IPS DF 4.7 (cell line): ENCODE measurements around the gene MRPS18B.
A peak's percentile ranks its signal among the peaks of the same experiment; 100 is the strongest.

Source experiments
- DNase-seq: peaks from one replicate; pipeline ENCODE4 v3.0.0-alpha.2; 2013; ENCODE audit warnings: low spot score; ENCODE audit errors: extremely low read depth

The MRPS18B gene

DNA sequence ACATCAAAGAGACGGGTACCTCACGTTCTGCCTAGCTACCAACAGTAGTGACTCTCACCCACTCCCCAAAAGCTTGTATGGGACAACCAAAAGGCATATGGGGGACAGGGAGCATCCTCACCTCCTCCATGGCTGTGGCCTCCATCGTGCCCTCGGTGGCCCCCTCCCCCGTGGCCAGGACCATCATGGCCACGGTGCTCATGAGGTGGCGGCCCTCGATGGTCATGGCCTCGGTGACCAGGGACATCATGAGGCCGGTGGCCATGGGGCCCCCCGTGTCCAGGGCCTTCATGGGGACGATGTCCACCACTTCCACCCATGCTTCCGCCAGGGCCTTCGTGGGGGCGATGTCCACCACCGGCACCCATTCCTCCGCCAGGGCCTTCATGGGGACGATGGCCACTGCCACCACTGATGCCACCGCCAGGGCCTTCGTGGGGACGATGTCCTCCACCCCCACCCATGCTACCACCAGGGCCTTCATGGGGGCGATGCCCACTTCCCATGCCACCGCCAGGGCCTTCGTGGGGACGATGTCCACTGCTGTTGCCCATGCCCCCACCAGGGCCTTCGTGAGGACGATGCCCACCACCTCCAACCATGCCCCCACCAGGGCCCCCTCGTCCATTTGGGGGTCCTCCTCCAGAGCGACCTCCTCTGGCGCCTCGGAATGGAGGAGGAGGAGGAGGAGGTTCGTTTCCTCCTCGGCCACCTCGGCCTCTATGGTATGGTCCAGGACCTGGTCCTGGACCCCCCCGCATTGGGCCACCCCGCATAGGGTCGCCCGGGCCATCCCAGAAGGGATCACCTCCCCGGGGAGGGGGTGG lies 15.6 kb upstream of the MRPS18B start:
- no peak for DNase-seq

- DNase-seq: no peak
These were observed 13.7 kb upstream of the MRPS18B start for GRCh38 chr6:30603961-30604360.

- no peak for DNase-seq
These were observed 7.6 kb upstream of the MRPS18B start for GRCh38 chr6:30610065-30610464.

DNA sequence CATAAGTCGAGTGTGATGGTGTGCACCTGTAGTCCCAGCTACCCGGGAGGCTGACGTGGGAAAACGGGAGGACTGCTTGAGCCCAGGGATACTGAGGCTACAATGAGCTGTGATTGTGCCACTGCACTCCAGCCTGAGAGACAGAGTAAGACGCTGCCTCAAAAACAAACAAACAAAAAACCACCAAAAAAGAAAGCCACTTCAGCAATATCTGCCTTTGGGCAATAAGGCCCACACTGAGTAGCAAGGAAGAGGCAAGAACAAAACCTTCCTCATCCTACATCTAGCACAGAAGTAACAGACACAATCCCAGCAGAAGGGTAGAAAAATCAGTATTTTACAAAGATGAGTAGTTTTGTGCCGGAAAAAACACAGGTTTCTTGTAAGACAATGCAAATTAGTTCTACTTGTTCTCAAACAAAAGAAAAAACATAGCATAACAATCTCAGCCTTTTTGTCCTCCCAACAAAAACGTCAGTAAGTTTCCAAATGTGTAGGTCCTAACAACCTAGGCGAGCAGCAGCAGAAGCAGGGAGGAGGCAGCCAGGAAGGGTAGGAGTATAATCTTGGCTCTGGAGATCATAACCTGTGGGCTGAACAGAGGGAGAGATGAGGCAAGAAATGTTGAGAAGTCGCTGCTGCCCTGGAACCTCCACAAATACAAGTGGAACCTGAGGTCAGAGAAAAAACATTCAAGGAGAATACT lies 6.3 kb upstream of the MRPS18B start:
- no peak for DNase-seq

DNA sequence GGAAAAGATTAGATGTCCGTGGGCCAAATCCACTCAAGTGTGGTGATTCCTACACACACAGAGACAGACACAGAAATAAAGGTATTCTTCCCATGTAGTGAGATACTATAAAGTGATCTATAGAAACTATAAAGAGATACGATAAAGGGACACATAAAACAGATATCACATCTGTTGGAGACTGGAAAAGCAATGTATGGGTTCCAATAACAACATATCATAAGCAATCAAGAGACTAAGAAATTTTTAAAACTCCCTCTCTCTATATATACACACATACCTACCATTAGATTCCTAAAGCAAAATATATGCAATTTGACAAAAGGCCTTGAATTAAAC lies 5.8 kb upstream of the MRPS18B start:
- no peak for DNase-seq

- DNase-seq: no peak
These were observed 5.4 kb upstream of the MRPS18B start for GRCh38 chr6:30612213-30612612.

- no peak for DNase-seq
These were observed 4.9 kb upstream of the MRPS18B start for GRCh38 chr6:30612687-30613248.

DNA sequence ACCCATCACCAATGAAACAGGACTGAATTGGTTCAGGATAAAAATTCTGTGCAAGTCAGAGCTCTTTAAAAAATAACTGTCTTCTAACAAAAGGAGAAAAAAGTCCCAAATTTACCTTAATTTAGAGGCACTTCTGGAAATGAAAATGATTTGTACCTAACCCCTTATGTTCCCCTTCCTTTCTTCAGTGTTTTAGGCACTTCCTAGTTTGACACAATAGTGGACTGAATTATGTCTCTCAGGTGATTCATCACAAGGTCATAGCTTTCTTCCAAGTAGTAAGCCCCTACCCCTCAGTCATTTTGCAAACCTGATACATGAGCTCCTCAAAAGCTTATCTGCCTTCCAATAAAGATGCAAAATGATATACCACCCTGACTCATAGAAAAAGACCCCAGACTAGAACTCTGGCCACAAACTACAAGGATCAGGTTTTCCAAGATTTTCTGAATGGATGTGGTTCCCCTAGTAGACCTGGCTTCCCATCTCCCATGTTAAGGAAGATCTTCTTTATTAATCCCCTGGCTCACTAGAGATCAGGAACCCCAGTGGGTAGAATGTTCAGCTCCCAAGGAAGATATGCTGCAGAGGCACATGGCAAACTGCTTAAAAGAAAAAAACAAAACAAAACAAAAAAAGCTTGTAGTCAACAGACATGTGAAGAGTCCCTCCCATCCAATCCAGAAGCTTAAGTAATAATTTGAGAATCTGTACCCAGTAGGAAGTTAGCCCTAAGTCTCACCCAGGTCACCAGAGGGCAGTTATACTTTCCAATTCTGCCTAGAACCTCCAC lies 4.2 kb upstream of the MRPS18B start:
- DNase-seq: no peak

GRCh38 chr6:30614044-30614842 lies 3.4 kb upstream of the MRPS18B start:
- no peak for DNase-seq

- peak; percentile 88 for DNase-seq
These were observed 2.8 kb upstream of the MRPS18B start for GRCh38 chr6:30614843-30615218.

- DNase-seq: peak; percentile 78
These were observed 2.3 kb upstream of the MRPS18B start for GRCh38 chr6:30615219-30615957.

- no peak for DNase-seq
These were observed 1.5 kb upstream of the MRPS18B start for GRCh38 chr6:30615958-30616810.

DNA sequence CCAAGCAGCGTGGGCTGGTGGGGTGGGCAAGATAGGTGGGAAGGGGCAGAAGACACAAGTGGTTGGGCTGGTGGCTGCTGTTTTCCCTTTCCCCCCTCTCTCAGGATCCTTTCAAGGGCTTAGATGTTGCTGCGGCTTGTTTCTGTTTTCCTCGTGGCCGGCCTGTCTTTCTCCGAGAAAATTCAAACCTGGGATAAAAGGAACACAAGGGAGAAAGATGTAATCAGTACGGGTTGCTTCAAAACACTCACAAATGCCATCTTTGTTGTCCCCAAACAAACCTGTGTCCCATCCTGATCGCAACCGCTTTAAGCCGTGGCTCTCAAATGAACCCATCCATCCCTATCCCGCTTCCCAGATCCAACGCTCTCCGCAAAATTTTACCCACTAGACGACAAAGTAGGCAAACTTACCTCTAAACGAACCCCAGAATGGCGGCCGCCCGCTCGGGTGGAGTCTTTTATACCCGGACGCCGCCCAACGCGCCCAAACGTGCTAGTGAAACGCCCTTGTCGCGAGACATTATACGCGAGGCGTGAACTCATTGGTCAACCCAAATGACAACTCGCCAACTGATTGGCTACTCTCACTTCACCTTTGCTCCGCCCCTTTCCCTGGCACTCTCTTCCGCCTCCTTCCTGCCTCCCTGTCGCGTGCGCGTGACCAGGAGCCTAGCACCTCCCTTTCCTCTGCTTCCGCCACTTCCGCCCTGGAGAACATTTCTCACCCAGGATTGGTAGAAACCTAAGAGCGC lies 652 bp upstream of the MRPS18B start, which contains the start of gene PPP1R10:
TSS of gene PPP1R10 (minus strand) at position 433 of the 754 bp plus-strand sequence. CDS start 7,299 bp downstream, outside the sequence.
- DNase-seq: peak; percentile 100

DNA sequence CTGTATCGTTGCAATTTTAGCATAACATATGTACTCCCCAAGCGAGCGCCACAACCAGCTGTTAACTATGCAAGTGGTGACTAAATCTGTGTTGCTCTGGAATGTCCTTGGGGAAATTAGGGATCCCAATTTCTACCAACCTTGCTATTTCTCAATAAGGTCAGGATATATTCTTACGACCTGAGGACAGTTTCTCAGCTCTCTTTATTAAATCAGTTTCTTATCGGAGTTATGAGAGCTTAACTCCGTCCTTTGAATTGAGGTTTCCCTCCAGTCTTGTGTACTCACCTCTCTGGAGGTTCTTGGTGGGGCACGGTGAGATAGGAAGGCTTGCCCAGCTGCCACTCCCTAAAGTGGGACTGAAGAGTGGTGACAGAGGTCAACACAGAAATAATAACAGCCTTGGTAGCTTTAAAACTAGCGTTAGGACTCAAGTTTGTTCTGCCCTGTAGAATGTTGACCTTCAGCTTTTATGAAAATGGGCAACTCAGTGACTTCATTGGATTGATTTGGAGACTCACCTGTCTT lies 694 bp downstream of the MRPS18B start:
- no peak for DNase-seq

GRCh38 chr6:30619561-30619960 lies 1.9 kb downstream of the MRPS18B start:
- DNase-seq: no peak

GRCh38 chr6:30625511-30625910 lies 7.9 kb downstream of the MRPS18B start:
- no peak for DNase-seq

- DNase-seq: no peak
These were observed 9.1 kb downstream of the MRPS18B start, which contains the start of gene ATAT1 for GRCh38 chr6:30626484-30627366. Gene ATAT1 (plus strand): TSS chr6:30626874.
